SK-N-SH (cell line): ENCODE results near the gene HIPK2. TPM values are rescaled to one million over a fixed set of nuclear protein-coding genes. Genes with fewer than 3 reads are reported as not detected.

ENCODE experiments used
- CTCF ChIA-PET: fragments of 300-600, 350-600 bp; formaldehyde crosslinking; extraction: SDS; loops from one replicate; lab custom pipeline; 2021; lab: Yijun Ruan, JAX
- POLR2A ChIA-PET: fragments of 350-600 bp; sonication (Branson Sonifier 250); formaldehyde crosslinking; extraction: SDS; loops from one replicate; lab custom pipeline; 2020; ENCODE audit warnings: antibody characterized with exemption, inconsistent platforms; lab: Yijun Ruan, JAX
- DNase-seq: peaks from one replicate; pipeline ENCODE4 v3.0.0; 2012
- H2AFZ ChIP-seq: fragments of 200-600 bp; sonication (generic); 2 replicates; pipeline ENCODE4 v1.8.1; 2016; ENCODE audit warnings: antibody characterized with exemption, mild to moderate bottlenecking, low read depth
- H3F3A ChIP-seq: fragments of 200-600 bp; sonication (generic); replicated peaks from 2 replicates; pipeline ENCODE3; 2016; ENCODE audit warnings: antibody characterized with exemption, mild to moderate bottlenecking; ENCODE audit not compliant: insufficient read depth
- H3K27ac ChIP-seq, 2 experiments: fragments of 200-500 bp in 1 of 2; fragments of 200-600 bp in 1 of 2; sonication (Bioruptor generic) in 1 of 2; sonication (generic), shearing (Covaris generic) in 1 of 2; 2 replicates each; pipeline versions ENCODE4 v1.5.1 to v1.6.1; 2014 to 2016; ENCODE audit warnings: low read depth in 2 of 2, inconsistent platforms in 1 of 2, low read length in 1 of 2, mild to moderate bottlenecking in 1 of 2, mixed read lengths in 1 of 2
- H3K27me3 ChIP-seq: fragments of 200-600 bp; sonication (generic), shearing (Covaris generic); 2 replicates; pipeline ENCODE4 v1.6.1; 2016; ENCODE audit warnings: mixed run types; ENCODE audit not compliant: insufficient read depth
- H3K36me3 ChIP-seq, 2 experiments: fragments of 200-500 bp in 1 of 2; fragments of 200-600 bp in 1 of 2; sonication (Bioruptor generic) in 1 of 2; sonication (generic) in 1 of 2; replicated peaks in 1 of 2; 2 replicates each; pipeline versions ENCODE3 to v1.5.1; 2014 to 2016; ENCODE audit warnings: low read length in 1 of 2, mild to moderate bottlenecking in 1 of 2; ENCODE audit not compliant: insufficient read depth in 2 of 2, control insufficient read depth in 1 of 2
- H3K4me1 ChIP-seq, 2 experiments: fragments of 200-500 bp in 1 of 2; fragments of 200-600 bp in 1 of 2; sonication (Bioruptor generic) in 1 of 2; sonication (generic), shearing (Covaris generic) in 1 of 2; 2 replicates each; pipeline versions ENCODE4 v1.5.1 to v1.6.1; 2014 to 2016; ENCODE audit warnings: low read depth in 1 of 2, low read length in 1 of 2, mixed run types in 1 of 2; ENCODE audit not compliant: insufficient read depth in 2 of 2, control insufficient read depth in 1 of 2
- H3K4me2 ChIP-seq: fragments of 200-600 bp; sonication (generic), shearing (Covaris generic); 2 replicates; pipeline ENCODE4 v1.6.1; 2017; ENCODE audit warnings: mixed run types
- H3K4me3 ChIP-seq, 2 experiments: fragments of 200-500 bp in 1 of 2; fragments of 200-600 bp in 1 of 2; sonication (Bioruptor generic) in 1 of 2; sonication (generic), shearing (Covaris generic) in 1 of 2; 2 replicates each; pipeline versions ENCODE4 v1.5.1 to v1.8.1; 2014 to 2016; ENCODE audit warnings: low read depth in 2 of 2, inconsistent platforms in 1 of 2, low read length in 1 of 2, mild to moderate bottlenecking in 1 of 2, mixed read lengths in 1 of 2, moderate library complexity in 1 of 2
- H3K79me2 ChIP-seq: fragments of 200-600 bp; sonication (generic); 2 replicates; pipeline ENCODE4 v1.8.1; 2017; ENCODE audit warnings: mild to moderate bottlenecking; ENCODE audit not compliant: insufficient read depth
- H3K9ac ChIP-seq: fragments of 200-600 bp; sonication (generic); 2 replicates; pipeline ENCODE4 v1.6.1; 2017; ENCODE audit warnings: mixed run types
- H3K9me2 ChIP-seq: fragments of 200-600 bp; sonication (generic); 2 replicates; pipeline ENCODE4 v1.6.1; 2017; ENCODE audit warnings: mixed run types
- H3K9me3 ChIP-seq: fragments of 200-600 bp; sonication (generic); 2 replicates; pipeline ENCODE4 v1.6.1; 2017; ENCODE audit warnings: mixed run types, mild to moderate bottlenecking, moderate library complexity
- H4K20me1 ChIP-seq: fragments of 200-600 bp; sonication (generic); 2 replicates; pipeline ENCODE4 v1.6.1; 2017; ENCODE audit warnings: mild to moderate bottlenecking, mixed run types; ENCODE audit not compliant: insufficient read depth
- ELF1 ChIP-seq: IDR thresholded peaks from 2 replicates; pipeline ENCODE4 v1.4.0; 2012
- EP300 ChIP-seq, 2 experiments: IDR thresholded peaks; 2 replicates each; pipeline versions ENCODE4 v1.4.0 to v1.6.1; 2012; ENCODE audit warnings: borderline replicate concordance in 1 of 2, low read depth in 1 of 2, low read length in 1 of 2
- FOXJ3 ChIP-seq: sonication (generic); formaldehyde crosslinking; IDR thresholded peaks from 2 replicates; pipeline ENCODE4 v1.5.1; 2020; ENCODE audit warnings: mild to moderate bottlenecking, missing genetic modification reagents
- FOXM1 ChIP-seq: IDR thresholded peaks from 2 replicates; pipeline ENCODE4 v1.4.0; 2012; ENCODE audit warnings: low read depth, mild to moderate bottlenecking
- IRF3 ChIP-seq: fragments of 150-350 bp; IDR thresholded peaks from 2 replicates; pipeline ENCODE4 v1.6.1; 2016; ENCODE audit warnings: mild to moderate bottlenecking, low read depth, low read length
- JUND ChIP-seq: IDR thresholded peaks from 2 replicates; pipeline ENCODE4 v1.4.0; 2012
- MAX ChIP-seq: IDR thresholded peaks from 2 replicates; pipeline ENCODE4 v1.4.0; 2012; ENCODE audit warnings: low read depth
- MEF2A ChIP-seq: IDR thresholded peaks from 2 replicates; pipeline ENCODE4 v1.4.0; 2012; ENCODE audit warnings: low read depth, borderline replicate concordance
- PBX3 ChIP-seq: IDR thresholded peaks from 2 replicates; pipeline ENCODE4; 2012
- POLR2AphosphoS5 ChIP-seq: IDR thresholded peaks from 2 replicates; pipeline ENCODE4 v1.6.1; 2012; ENCODE audit warnings: low read depth, low read length
- REST ChIP-seq: IDR thresholded peaks from 2 replicates; pipeline ENCODE4 v1.6.1; 2012; ENCODE audit warnings: mild to moderate bottlenecking, low read depth, low read length, moderate library complexity
- RFX5 ChIP-seq: IDR thresholded peaks from 2 replicates; pipeline ENCODE4 v1.6.1; 2012; ENCODE audit warnings: mild to moderate bottlenecking, improper control_type of control experiment, low read length
- RXRA ChIP-seq: IDR thresholded peaks from 2 replicates; pipeline ENCODE4 v1.4.0; 2012; ENCODE audit warnings: low read depth, mild to moderate bottlenecking, borderline replicate concordance
- SMC3 ChIP-seq: IDR thresholded peaks from 2 replicates; pipeline ENCODE4 v1.6.1; 2012; ENCODE audit warnings: low read depth, low read length, improper control_type of control experiment
- USF1 ChIP-seq: IDR thresholded peaks from 2 replicates; pipeline ENCODE4 v1.4.0; 2012; ENCODE audit warnings: low read depth, borderline replicate concordance
- USF2 ChIP-seq: fragments of 150-350 bp; IDR thresholded peaks from 2 replicates; pipeline ENCODE4 v1.6.1; 2017; ENCODE audit warnings: antibody characterized with exemption, low read length, low read depth, borderline replicate concordance
- YY1 ChIP-seq: IDR thresholded peaks from 2 replicates; pipeline ENCODE4 v1.4.0; 2012; ENCODE audit warnings: low read depth, mild to moderate bottlenecking
- ZBTB33 ChIP-seq: IDR thresholded peaks from 2 replicates; pipeline ENCODE4 v1.4.0; 2012; ENCODE audit warnings: low read depth, borderline replicate concordance
- WGBS: methylation state at CpG from one replicate; pipeline ENCODE4 v1.1.6; 2017; ENCODE audit warnings: low lambda C conversion rate; 5-methylcytosine and 5-hydroxymethylcytosine counted together
- polyA plus RNA-seq, 3 experiments: library from polyadenylated mRNA; depleted of rRNA; stranded (reverse); fragments of >200 nt; gene quantifications; 2 replicates each; pipeline ENCODE4 v1.2.3, GENCODE V29; 2012

Gene HIPK2
- polyA plus RNA-seq, 1 of the 3 experiments (the other 2 are of a cell fraction), result 14.2 TPM

- no peak overlapping the region for H3K9ac ChIP-seq
- no peak overlapping the region for H3K4me3 ChIP-seq
- H3K79me2 ChIP-seq, result peaks cover 93% of the 10 kb centered on the region
- no peak overlapping the region for H3K27ac ChIP-seq
- H3K9me3 ChIP-seq, result no peaks in the 10 kb centered on the region
- peaks cover 31% of the 10 kb centered on the region for H3F3A ChIP-seq
- ChIA-PET CTCF (interaction anchor here (1.1 to 4.9 kb wide), 2 partner anchors 122 to 166 kb away, joined by 3 to 25 read pairs; no protein-coding TSS in a partner anchor), POLR2A (interaction anchor here (0.6 kb wide), 1 partner anchor 63 kb away, joined by 3 read pairs; no protein-coding TSS in a partner anchor)
- H3K9me2 ChIP-seq, result no peaks in the 10 kb centered on the region
- WGBS, result 93% methylated on average over 4 of the region's 4 CpGs
- peaks cover 60% of the 10 kb centered on the region for H4K20me1 ChIP-seq
- H3K4me2 ChIP-seq, result no peak overlapping the region
- peaks cover 16 to 35% of the 10 kb centered on the region in 2 experiments for H3K4me1 ChIP-seq
- no peak overlapping the region for H2AFZ ChIP-seq
- peaks cover 16 to 23% of the 10 kb centered on the region in 2 experiments for H3K36me3 ChIP-seq
- TF ChIP-seq JUND (no peak), FOXJ3 (CRISPR knock-in tag) (no peak), ZBTB33 (no peak), FOXM1 (no peak), MEF2A (no peak), RXRA (no peak), EP300 (IDR thresholded peaks at IDR 0.05; ENCODE audit: borderline replicate concordance in 1 of 2, low read depth in 1 of 2, low read length in 1 of 2) (no peak), REST (no peak), PBX3 (no peak), SMC3 (no peak), MAX (no peak), USF1 (no peak), POLR2AphosphoS5 (no peak), ELF1 (no peak), RFX5 (no peak), IRF3 (no peak), USF2 (no peak), YY1 (no peak)
- DNase-seq, result no peak
- H3K27me3 ChIP-seq, result no peaks in the 10 kb centered on the region
Measured at GRCh38 chr7:139768249-139768824, 9.5 kb downstream of the HIPK2 start.
